Hematopoietic multipotent progenitor cell treated with erythropoietin and hydrocortisone succinate and interleukin-3 and kit ligand, for 6 days (in vitro differentiated cells): ENCODE results near the gene COPA.
"Not testable (repeated sequence)": the region's sequence is repeated elsewhere in the genome, so short reads cannot be mapped to it uniquely, and the experiment has no call there.

ENCODE experiments used
- DNase-seq: peaks from one replicate; pipeline ENCODE4 v3.0.0-alpha.2; 2015

The COPA gene

GRCh38 chr1:160342953-160343869, at the start of gene COPA, which contains the start of gene NCSTN:
TSS of gene COPA (minus strand) at chr1:160343250. CDS start at chr1:160343170, 80 bp downstream.
TSS of gene NCSTN (plus strand) at chr1:160343383. CDS start at chr1:160343397, 14 bp downstream.
- DNase-seq = peak; percentile 98

GRCh38 chr1:160388406-160388805, 45.4 kb upstream of the COPA start:
- DNase-seq = not testable (repeated sequence)

GRCh38 chr1:160384812-160385211, 41.8 kb upstream of the COPA start:
- not testable (repeated sequence) for DNase-seq

GRCh38 chr1:160377585-160378206, 34.6 kb upstream of the COPA start:
- DNase-seq = no peak

GRCh38 chr1:160376525-160377131, 33.6 kb upstream of the COPA start:
- DNase-seq = peak; percentile 87

DNA sequence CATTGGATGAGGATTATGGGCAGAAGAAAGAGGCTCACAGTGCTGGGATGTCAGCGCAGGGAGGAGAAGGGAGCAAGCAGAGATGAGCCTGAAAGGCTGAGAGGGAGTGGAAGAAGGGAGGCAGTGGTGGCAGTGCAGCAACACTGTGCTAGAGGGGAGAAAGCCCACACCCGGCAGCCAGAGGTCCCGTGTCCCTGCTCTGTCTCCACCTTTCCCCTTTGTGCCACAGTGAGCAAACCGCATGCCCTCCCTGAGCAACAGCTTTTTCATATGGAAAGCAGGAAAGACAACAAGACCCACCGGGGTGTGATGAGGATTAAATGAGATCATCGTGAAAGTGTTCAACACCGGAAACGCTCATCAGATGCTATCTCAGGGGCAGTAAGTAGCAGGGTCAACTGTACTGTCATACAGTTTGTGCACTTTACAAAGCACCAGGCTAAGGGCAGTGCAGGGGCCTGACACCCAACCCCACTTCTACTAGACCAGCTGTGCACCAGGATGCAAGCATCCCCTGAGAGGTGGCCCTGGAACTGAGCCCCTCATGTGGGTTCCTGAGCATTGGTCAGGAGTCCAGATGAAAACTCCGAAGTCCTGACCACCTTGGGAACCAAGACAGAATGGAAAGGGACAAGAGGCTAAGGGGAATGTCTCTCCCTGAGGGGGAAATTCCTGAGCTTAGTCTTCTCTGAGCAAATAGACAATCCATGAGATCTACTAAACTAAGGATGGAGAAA, 32.9 kb upstream of the COPA start:
- DNase-seq = peak; percentile 63

GRCh38 chr1:160374306-160375110, 31.5 kb upstream of the COPA start:
- no peak for DNase-seq

DNA sequence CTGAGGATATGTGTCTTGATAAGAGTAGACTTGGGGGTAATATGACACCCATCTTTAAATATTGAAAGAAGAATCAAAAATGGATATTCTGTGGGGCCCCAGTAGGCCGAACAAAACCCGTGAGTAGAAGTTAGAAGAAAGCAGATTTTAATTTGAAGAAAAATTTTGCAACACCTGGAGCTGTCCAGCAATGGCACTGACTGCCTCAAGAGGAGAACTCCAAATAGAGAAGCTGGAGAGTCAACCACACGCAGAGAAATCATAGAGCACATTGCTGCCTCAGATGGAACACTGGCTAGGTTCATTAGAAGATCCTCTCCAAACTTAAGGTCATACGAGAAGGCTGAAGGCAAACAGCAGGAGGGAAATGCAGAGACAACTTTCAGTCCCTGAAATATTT, 30.6 kb upstream of the COPA start:
- peak; percentile 34 for DNase-seq

DNA sequence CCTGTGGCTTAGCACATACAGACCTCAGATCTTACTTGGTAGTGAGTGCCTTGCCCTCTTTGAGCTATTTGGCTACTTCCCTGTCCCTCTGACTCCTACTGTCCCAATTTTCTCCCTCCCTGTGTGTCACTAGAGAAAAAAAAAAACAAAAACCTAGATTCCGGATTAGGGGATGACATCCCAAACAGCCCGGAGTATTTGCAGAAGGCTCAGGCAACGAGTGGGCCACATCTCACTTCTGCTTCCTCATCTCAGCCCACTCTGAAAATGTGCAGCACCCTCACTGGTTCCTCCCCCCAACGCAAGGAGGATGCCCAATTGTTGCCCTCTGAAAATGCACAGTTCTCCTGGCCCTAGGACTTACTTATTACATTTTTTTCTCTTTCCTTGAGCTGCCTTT, 28.7 kb upstream of the COPA start:
- no peak for DNase-seq

GRCh38 chr1:160371346-160371631, 28.2 kb upstream of the COPA start:
- no peak for DNase-seq

- no peak for DNase-seq
Measured at GRCh38 chr1:160370561-160371345, 27.7 kb upstream of the COPA start.

DNA sequence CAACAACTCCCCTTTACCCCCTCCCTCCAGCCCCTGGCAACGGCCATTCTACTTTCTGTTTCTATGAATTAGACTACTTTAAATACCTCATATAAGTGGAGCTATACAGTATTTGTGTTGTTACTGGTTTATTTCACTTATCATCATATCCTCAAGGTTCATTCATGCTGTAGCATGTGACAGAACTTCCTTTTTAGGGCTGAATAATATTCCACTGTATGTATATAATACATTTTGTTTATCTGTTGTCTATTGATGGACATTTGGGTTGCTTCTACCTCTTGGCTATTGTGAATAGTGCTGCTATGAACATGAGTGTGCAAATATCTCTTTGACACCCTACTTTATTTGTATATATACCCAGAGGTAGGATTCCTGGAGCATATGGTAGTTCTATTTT, 26.0 kb upstream of the COPA start:
- DNase-seq = no peak

DNA sequence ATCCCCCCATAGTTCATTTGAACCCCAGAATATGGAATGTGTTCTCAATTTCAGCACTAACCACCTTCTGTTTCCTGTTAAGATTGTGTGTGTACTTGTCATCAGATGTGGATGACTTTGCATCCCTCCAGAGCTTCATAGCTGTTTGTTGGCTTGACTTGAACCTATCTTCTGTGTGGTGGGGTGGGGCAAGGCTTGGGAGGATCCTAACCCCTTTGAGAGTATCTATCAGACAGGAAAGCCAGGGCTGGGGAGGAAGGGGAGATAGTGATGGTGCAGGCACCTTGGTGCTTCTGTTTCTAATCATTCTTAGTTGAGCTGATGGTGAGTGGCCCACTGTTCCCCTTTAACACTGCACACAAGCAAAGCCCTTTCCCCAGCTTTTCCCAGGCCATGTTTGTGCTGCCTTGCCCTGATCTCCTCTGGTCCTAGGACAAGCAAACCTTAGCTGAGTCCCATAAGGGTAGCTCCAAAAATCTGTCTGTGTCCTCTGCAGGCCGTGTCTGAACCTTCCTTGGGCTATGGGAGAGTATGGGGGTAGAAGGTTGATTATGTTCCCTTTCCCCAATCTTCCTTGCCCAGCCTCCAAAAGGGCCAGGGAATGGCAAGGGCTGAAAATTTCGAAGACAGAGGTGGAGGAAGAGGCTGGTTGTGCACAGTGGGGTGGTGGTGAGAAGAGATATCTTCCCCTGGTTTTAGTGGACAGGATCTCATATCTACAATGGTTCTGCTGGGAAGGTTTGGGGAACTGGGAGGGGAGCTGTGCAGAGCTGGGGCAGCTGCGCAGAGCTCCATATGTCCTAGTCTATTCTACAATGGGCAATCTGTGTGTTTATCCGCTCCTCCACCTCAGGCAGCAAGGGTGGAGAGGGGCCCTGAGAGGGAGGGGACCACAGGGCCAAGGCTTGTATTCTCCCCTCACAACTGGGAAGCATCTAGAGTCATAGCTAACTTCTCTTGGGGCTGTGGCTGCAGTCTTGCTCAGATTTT, 25.2 kb upstream of the COPA start:
- peak; percentile 75 for DNase-seq

DNA sequence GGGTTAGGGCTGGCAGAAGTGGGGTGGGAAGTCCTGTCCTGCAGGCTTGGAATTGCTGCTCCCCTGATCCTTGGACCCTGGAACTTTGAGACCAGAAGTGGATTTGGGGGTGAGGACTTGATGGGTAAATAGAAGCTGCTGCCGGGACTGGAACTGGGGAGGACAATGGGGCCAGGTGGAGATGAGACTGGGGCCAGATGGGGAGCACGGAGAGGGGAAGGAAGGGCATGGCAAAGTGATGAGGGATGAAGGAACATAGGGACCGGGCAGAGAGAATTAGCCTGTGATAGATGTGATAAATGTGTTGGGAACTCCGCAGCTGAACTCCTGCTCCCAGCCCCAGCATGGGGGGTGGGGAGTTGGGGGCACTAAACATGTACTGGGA, 24.5 kb upstream of the COPA start:
- DNase-seq = no peak

DNA sequence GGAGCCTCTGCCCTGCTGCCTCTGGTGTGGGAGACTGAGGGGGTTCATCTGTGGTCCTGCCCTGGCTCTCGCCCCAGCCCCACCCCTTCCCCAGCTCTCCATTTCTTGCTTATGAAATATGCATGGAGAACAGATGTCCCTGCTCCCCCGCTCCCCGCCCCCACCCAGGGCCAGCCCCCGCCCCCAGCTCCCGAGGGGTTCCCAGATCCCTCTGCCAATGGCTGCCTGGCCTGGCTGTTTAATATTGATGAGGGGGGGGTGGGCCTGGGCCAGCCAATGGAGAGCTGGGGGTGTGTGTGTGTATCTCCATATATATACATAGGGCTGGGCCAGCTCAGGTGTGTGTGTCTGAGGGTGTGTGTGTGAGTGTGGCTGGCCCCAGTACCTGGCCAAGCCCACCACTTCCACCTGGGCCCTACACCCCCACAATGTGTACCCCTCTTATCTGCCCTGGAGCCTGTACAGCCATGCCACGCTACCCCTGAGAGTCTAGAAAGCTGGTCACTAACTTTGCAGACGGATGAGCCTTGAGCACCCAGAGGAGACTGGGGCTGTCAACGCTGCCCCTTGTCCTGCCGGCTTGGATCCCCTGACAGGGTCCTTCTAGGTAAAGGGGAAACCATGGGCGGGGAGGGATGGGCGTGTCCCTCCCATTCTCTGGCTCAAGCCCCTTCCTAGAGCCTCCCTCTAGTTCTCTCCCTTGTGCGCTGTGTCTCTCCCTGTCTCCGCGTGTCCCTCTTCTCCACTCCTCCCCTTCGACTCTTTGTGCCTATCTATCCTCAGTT, 23.9 kb upstream of the COPA start, which contains the start of gene NHLH1:
NHLH1 (plus strand) TSS at position 341 of the 785 bp plus-strand sequence. CDS start 3,661 bp downstream, outside the sequence.
- DNase-seq = no peak

DNA sequence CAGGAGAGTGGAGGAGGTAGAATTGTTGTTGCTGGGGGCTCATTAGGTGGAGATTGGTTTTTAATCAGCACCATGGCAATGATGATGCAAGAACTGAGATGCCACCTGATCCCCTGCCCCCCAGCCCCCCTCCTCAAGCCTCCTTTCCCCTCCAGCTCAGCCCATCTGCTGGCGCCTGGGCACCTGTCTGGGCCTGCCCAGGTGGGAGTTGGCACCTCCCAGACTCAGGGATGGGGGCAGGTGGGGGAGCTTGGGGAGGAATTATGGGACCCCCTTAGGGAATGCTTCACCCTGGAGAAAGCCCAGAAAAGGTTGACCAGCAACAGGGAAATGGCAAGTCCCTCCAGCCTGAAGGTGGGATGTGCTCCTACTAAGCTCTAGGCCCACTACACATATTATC, 22.3 kb upstream of the COPA start:
- DNase-seq = no peak

- DNase-seq = no peak
Measured at GRCh38 chr1:160363951-160364735, 21.1 kb upstream of the COPA start.

GRCh38 chr1:160363010-160363409, 20.0 kb upstream of the COPA start:
- no peak for DNase-seq
